Activated CD4-positive, alpha-beta T cell treated with anti-CD3 and anti-CD28 coated beads for 4 hours (primary cell): ENCODE measurements around the gene DAPK2.
"Not testable (repeated sequence)": the region's sequence is repeated elsewhere in the genome, so short reads cannot be mapped to it uniquely, and the experiment has no call there.

Source experiments
- DNase-seq, 2 donors: peaks; one replicate each; pipeline ENCODE4 v3.0.0-alpha.2; 2020

DAPK2 gene

GRCh38 chr15:63970621-63971426 lies 75.5 kb downstream of the DAPK2 start:
- peak in 1 of 2 donors; percentile 22 for DNase-seq

- DNase-seq, result no peak
Measured at GRCh38 chr15:63969652-63970421, 76.4 kb downstream of the DAPK2 start.

- DNase-seq, result no peak
Measured at GRCh38 chr15:63968700-63969099, 77.6 kb downstream of the DAPK2 start.

GRCh38 chr15:63968122-63968524 lies 78.2 kb downstream of the DAPK2 start:
- DNase-seq, result no peak

- DNase-seq, result no peak
Measured at GRCh38 chr15:63967616-63968015, 78.7 kb downstream of the DAPK2 start.

- DNase-seq, result not testable (repeated sequence)
Measured at GRCh38 chr15:63962947-63963721, 83.2 kb downstream of the DAPK2 start.

- no peak for DNase-seq
Measured at GRCh38 chr15:63953524-63953923, 92.8 kb downstream of the DAPK2 start.

GRCh38 chr15:63950911-63951481 lies 95.3 kb downstream of the DAPK2 start:
- no peak for DNase-seq

GRCh38 chr15:63948971-63949370 lies 97.3 kb downstream of the DAPK2 start:
- no peak for DNase-seq

GRCh38 chr15:63948436-63948835 lies 97.8 kb downstream of the DAPK2 start:
- no peak for DNase-seq

- no peak for DNase-seq
Measured at GRCh38 chr15:63947228-63947627, 99.1 kb downstream of the DAPK2 start.

GRCh38 chr15:63946524-63947065 lies 99.7 kb downstream of the DAPK2 start:
- DNase-seq, result no peak

- no peak for DNase-seq
Measured at GRCh38 chr15:63945838-63946298, 100.4 kb downstream of the DAPK2 start.

GRCh38 chr15:63945007-63945788 lies 101.1 kb downstream of the DAPK2 start:
- DNase-seq, result peak; percentile 56 to 66

- no peak for DNase-seq
Measured at GRCh38 chr15:63944681-63944955, 101.7 kb downstream of the DAPK2 start.

GRCh38 chr15:63943829-63944680 lies 102.2 kb downstream of the DAPK2 start:
- no peak for DNase-seq

- DNase-seq, result no peak
Measured at GRCh38 chr15:63942486-63943365, 103.6 kb downstream of the DAPK2 start.

- no peak for DNase-seq
Measured at GRCh38 chr15:63941698-63942465, 104.4 kb downstream of the DAPK2 start.

GRCh38 chr15:63940966-63941620 lies 105.2 kb downstream of the DAPK2 start:
- no peak for DNase-seq
